H9 (cell line): Measurements from ENCODE around the gene KCNJ12. TPM values are rescaled to one million over a fixed set of nuclear protein-coding genes. Genes with fewer than 3 reads are reported as not detected.

Experiments used
- DNase-seq: peaks from one replicate; pipeline ENCODE4 v3.0.0-alpha.2; 2017
- H2AFZ ChIP-seq: one replicate; pipeline ENCODE4 v1.6.1; 2013; ENCODE audit warnings: mild to moderate bottlenecking, low read length, control low read depth, moderate library complexity
- H2AK5ac ChIP-seq: 2 replicates; pipeline ENCODE4 v1.6.1; 2013; ENCODE audit warnings: low read length, control low read depth, mixed read lengths; ENCODE audit not compliant: insufficient read length
- H2BK120ac ChIP-seq: one replicate; pipeline ENCODE4 v1.6.1; 2013; ENCODE audit warnings: low read depth, mild to moderate bottlenecking, low read length, control low read depth, inconsistent platforms; ENCODE audit not compliant: poor library complexity, severe bottlenecking
- H2BK12ac ChIP-seq: 2 replicates; pipeline ENCODE4 v1.6.1; 2013; ENCODE audit warnings: low read length, control low read depth, mixed read lengths, low read depth; ENCODE audit not compliant: insufficient read length
- H2BK15ac ChIP-seq: 2 replicates; pipeline ENCODE4 v1.6.1; 2013; ENCODE audit warnings: low read depth, low read length, control low read depth
- H2BK20ac ChIP-seq: one replicate; pipeline ENCODE4 v1.6.1; 2013; ENCODE audit warnings: low read depth, mild to moderate bottlenecking, low read length, control low read depth, inconsistent platforms; ENCODE audit not compliant: poor library complexity, severe bottlenecking
- H2BK5ac ChIP-seq: 2 replicates; pipeline ENCODE4 v1.6.1; 2013; ENCODE audit warnings: low read length, control low read depth, mixed read lengths; ENCODE audit not compliant: insufficient read length
- H3K14ac ChIP-seq: 2 replicates; pipeline ENCODE4 v1.6.1; 2013; ENCODE audit warnings: low read length, control low read depth; ENCODE audit not compliant: insufficient read depth
- H3K18ac ChIP-seq: 2 replicates; pipeline ENCODE4 v1.6.1; 2013; ENCODE audit warnings: low read depth, mild to moderate bottlenecking, mixed read lengths, low read length, control low read depth; ENCODE audit not compliant: insufficient read length
- H3K23ac ChIP-seq: 2 replicates; pipeline ENCODE4 v1.6.1; 2013; ENCODE audit warnings: low read length, control low read depth, mixed read lengths, low read depth; ENCODE audit not compliant: insufficient read length
- H3K23me2 ChIP-seq: 2 replicates; pipeline ENCODE4 v1.6.1; 2013; ENCODE audit warnings: low read depth, mild to moderate bottlenecking, mixed read lengths, low read length, control low read depth; ENCODE audit not compliant: insufficient read length, poor library complexity, severe bottlenecking
- H3K27ac ChIP-seq: 2 replicates; pipeline ENCODE4 v1.5.1; 2013; ENCODE audit warnings: low read length, control low read depth, mixed read lengths, low read depth; ENCODE audit not compliant: insufficient read length
- H3K27me3 ChIP-seq: 2 replicates; pipeline ENCODE4 v1.6.1; 2013; ENCODE audit warnings: low read length, control low read depth, inconsistent platforms; ENCODE audit not compliant: insufficient read depth
- H3K4ac ChIP-seq: 2 replicates; pipeline ENCODE4 v1.6.1; 2013; ENCODE audit warnings: low read depth, mild to moderate bottlenecking, control low read depth, inconsistent platforms, low read length, moderate library complexity
- H3K4me1 ChIP-seq: 2 replicates; pipeline ENCODE4 v1.6.1; 2013; ENCODE audit warnings: low read length, control low read depth, inconsistent platforms; ENCODE audit not compliant: insufficient read depth
- H3K4me2 ChIP-seq: 2 replicates; pipeline ENCODE4 v1.6.1; 2013; ENCODE audit warnings: low read length, control low read depth, mixed read lengths; ENCODE audit not compliant: insufficient read length, insufficient read depth
- H3K56ac ChIP-seq: 2 replicates; pipeline ENCODE4 v1.6.1; 2013; ENCODE audit warnings: low read depth, mild to moderate bottlenecking, mixed read lengths, low read length, control low read depth; ENCODE audit not compliant: insufficient read length
- H3K79me1 ChIP-seq: 2 replicates; pipeline ENCODE4 v1.6.1; 2013; ENCODE audit warnings: low read depth, mild to moderate bottlenecking, moderate library complexity, low read length, control low read depth, inconsistent platforms; ENCODE audit not compliant: insufficient read depth, poor library complexity, severe bottlenecking
- H3K79me2 ChIP-seq: 2 replicates; pipeline ENCODE4 v1.6.1; 2013; ENCODE audit warnings: low read length, control low read depth, inconsistent platforms; ENCODE audit not compliant: insufficient read depth
- H3K9ac ChIP-seq: 2 replicates; pipeline ENCODE4 v1.6.1; 2013; ENCODE audit warnings: low read length, control low read depth, mixed read lengths; ENCODE audit not compliant: insufficient read length; ENCODE audit errors: extremely low read depth
- H3K9me3 ChIP-seq: one replicate; pipeline ENCODE4 v1.6.1; 2013; ENCODE audit warnings: low read depth, low read length, inconsistent platforms; ENCODE audit not compliant: control insufficient read depth
- H3T11ph ChIP-seq: one replicate; pipeline ENCODE4 v1.6.1; 2013; ENCODE audit warnings: mild to moderate bottlenecking, low read length, control low read depth, inconsistent platforms
- H4K20me1 ChIP-seq: one replicate; pipeline ENCODE4 v1.6.1; 2013; ENCODE audit not compliant: control insufficient read depth, insufficient read length, insufficient read depth
- H4K5ac ChIP-seq: 2 replicates; pipeline ENCODE4 v1.6.1; 2013; ENCODE audit warnings: low read depth, mild to moderate bottlenecking, mixed read lengths, low read length, control low read depth; ENCODE audit not compliant: insufficient read length
- H4K8ac ChIP-seq: replicated peaks from 2 replicates; pipeline ENCODE4 v1.6.1; 2013; ENCODE audit warnings: low read length, control low read depth, mixed read lengths, low read depth; ENCODE audit not compliant: insufficient read length
- H4K91ac ChIP-seq: 2 replicates; pipeline ENCODE4 v1.6.1; 2013; ENCODE audit warnings: low read depth, mild to moderate bottlenecking, moderate library complexity, mixed read lengths, low read length, control low read depth; ENCODE audit not compliant: insufficient read length
- H3K27ac Mint-ChIP-seq, 3 experiments: 2 replicates in 2 of 3; 3 replicates in 1 of 3; pipeline ENCODE4 v1.8.0; 2020 to 2021; ENCODE audit warnings: mixed read lengths in 3 of 3, mild to moderate bottlenecking in 1 of 3, moderate library complexity in 1 of 3
- H3K27me3 Mint-ChIP-seq: 2 replicates; pipeline ENCODE4 v1.8.0; 2021; ENCODE audit warnings: low read depth, mild to moderate bottlenecking, moderate library complexity, mixed read lengths
- H3K36me3 Mint-ChIP-seq, 3 experiments: 2 replicates in 2 of 3; 3 replicates in 1 of 3; pipeline ENCODE4 v1.8.0; 2020 to 2021; ENCODE audit warnings: low read depth in 3 of 3, mixed read lengths in 3 of 3; ENCODE audit not compliant: insufficient read depth in 1 of 3
- H3K4me1 Mint-ChIP-seq, 2 experiments: 2 replicates each; pipeline ENCODE4 v1.8.0; 2020; ENCODE audit warnings: mixed read lengths in 2 of 2
- H3K4me3 Mint-ChIP-seq, 2 experiments: 2 replicates in 1 of 2; 3 replicates in 1 of 2; pipeline ENCODE4 v1.8.0; 2020 to 2021; ENCODE audit warnings: mild to moderate bottlenecking in 2 of 2, mixed read lengths in 2 of 2, moderate library complexity in 1 of 2
- H3K9me3 Mint-ChIP-seq, 2 experiments: 2 replicates in 1 of 2; 3 replicates in 1 of 2; pipeline ENCODE4 v1.8.0; 2020; ENCODE audit warnings: mild to moderate bottlenecking in 2 of 2, mixed read lengths in 2 of 2, moderate library complexity in 1 of 2
- CTCF ChIP-seq: fragments of 200-600 bp; sonication (generic); conservative IDR thresholded peaks from 3 replicates; pipeline ENCODE4 v1.8.0; 2021; ENCODE audit warnings: antibody characterized with exemption, mild to moderate bottlenecking
- WGBS: extraction: QIAGEN DNeasy Blood & Tissue Kit; methylation state at CpG from one replicate; pipeline ENCODE4 v1.1.7; 2013; ENCODE audit warnings: missing lambda C conversion rate, low lambda C conversion rate, mixed read lengths; ENCODE audit not compliant: insufficient read length; ENCODE audit errors: extremely low coverage; 5-methylcytosine and 5-hydroxymethylcytosine counted together
- total RNA-seq: library from RNA; stranded (reverse); gene quantifications from 2 replicates; pipeline ENCODE4 v1.2.1, GENCODE V29; 2021

Gene KCNJ12
- total RNA-seq, 1 experiment from 2014 or later = 0.39 TPM

GRCh38 chr17:21379080-21379711, 3.0 kb downstream of the KCNJ12 start:
- H2BK12ac ChIP-seq = no peak overlapping the region
- H3K4ac ChIP-seq = no peak overlapping the region
- no peak overlapping the region for H2BK20ac ChIP-seq
- Mint-ChIP-seq H3K27me3 (peaks cover 49% of the 10 kb centered on the region), H3K36me3 (no peaks in the 10 kb centered on the region), H3K4me1 (peaks cover 0 to 19% of the 10 kb centered on the region in 2 experiments; a peak in 3 of 4 replicates), H3K27ac (no peak overlapping the region), H3K4me3 (no peak overlapping the region), H3K9me3 (no peaks in the 10 kb centered on the region; a peak in 1 of 5 replicates)
- no peak overlapping the region for H3K56ac ChIP-seq
- H2BK120ac ChIP-seq = no peak overlapping the region
- TF ChIP-seq CTCF = no peak
- H2AFZ ChIP-seq = no peak overlapping the region
- H3K27me3 ChIP-seq = peaks cover 14% of the 10 kb centered on the region; the same call in 1 of the 2 replicates
- H2BK15ac ChIP-seq = no peak overlapping the region
- H4K91ac ChIP-seq = no peak overlapping the region
- no peaks in the 10 kb centered on the region for H3K79me2 ChIP-seq
- no peak overlapping the region for H3K23ac ChIP-seq
- H3K23me2 ChIP-seq = peaks cover 15% of the 10 kb centered on the region
- no peak for DNase-seq
- H3K79me1 ChIP-seq = no peaks in the 10 kb centered on the region
- no peak overlapping the region for H3K9ac ChIP-seq
- peaks cover 2% of the 10 kb centered on the region for H4K20me1 ChIP-seq
- H3K14ac ChIP-seq = no peak overlapping the region
- H3K18ac ChIP-seq = no peak overlapping the region
- H2BK5ac ChIP-seq = no peak overlapping the region
- H3K9me3 ChIP-seq = no peaks in the 10 kb centered on the region
- H3T11ph ChIP-seq = no peak overlapping the region
- no peak overlapping the region for H3K4me2 ChIP-seq
- H4K8ac ChIP-seq = no peak overlapping the region
- H4K5ac ChIP-seq = no peak overlapping the region
- WGBS = no CpG with 5 or more reads among the region's 17 CpGs
- H2AK5ac ChIP-seq = no peak overlapping the region
- H3K4me1 ChIP-seq = no peaks in the 10 kb centered on the region; the same call in 1 of the 2 replicates
- H3K27ac ChIP-seq = no peak overlapping the region
